GM18505 (cell line): ENCODE results near the gene RFC2.
A peak's percentile ranks its signal among the peaks of the same experiment; 100 is the strongest.

Experiments used
- ATAC-seq: cut with Tn5 transposase; IDR thresholded peaks from one replicate; pipeline ENCODE4 v1.9.1; 2021; ENCODE audit not compliant: unreplicated experiment
- POLR2A ChIP-seq: IDR thresholded peaks from 4 replicates; pipeline ENCODE4 v1.6.1; 2011; ENCODE audit warnings: borderline replicate concordance; ENCODE audit not compliant: insufficient read depth, insufficient read length; ENCODE audit errors: extremely low read depth

Gene RFC2

DNA sequence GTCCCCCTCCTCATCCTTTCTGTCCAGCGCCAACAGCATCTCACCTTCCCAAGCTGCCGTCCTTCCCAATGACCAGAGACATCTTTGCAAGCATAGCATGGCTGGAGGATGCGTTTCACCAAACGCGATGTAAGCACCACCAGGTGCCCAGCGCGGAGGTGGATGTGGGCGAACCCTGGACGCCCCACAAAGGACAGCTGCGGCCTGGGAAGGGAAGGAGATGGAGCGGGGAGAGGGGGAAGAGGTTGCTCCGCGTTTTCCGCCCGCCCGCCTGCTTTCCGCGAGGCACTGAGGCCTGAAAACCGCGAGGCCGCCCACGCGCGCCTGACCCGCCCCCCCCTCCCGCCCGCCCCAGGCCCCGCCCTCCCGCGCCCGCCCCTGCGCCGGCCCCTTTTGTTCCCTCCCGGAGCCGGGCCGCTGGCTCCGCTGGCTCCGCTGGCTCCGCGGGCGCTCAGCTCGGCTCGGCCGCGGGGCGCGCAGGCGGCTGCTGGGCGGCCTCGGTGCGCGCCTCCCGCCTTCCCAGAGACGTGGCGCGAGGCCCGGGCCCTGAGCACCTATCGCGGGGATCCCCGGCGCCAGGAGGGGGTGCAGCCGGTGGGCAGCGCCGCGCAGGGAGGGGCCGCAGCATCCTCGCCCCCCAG is 34.9 kb upstream of the RFC2 start, which contains the start of gene CLIP2:
TSS of gene CLIP2 (plus strand) at position 390 of the 641 bp plus-strand sequence. CDS start 28,140 bp downstream, outside the sequence.
- peak; percentile 41 for ATAC-seq

DNA sequence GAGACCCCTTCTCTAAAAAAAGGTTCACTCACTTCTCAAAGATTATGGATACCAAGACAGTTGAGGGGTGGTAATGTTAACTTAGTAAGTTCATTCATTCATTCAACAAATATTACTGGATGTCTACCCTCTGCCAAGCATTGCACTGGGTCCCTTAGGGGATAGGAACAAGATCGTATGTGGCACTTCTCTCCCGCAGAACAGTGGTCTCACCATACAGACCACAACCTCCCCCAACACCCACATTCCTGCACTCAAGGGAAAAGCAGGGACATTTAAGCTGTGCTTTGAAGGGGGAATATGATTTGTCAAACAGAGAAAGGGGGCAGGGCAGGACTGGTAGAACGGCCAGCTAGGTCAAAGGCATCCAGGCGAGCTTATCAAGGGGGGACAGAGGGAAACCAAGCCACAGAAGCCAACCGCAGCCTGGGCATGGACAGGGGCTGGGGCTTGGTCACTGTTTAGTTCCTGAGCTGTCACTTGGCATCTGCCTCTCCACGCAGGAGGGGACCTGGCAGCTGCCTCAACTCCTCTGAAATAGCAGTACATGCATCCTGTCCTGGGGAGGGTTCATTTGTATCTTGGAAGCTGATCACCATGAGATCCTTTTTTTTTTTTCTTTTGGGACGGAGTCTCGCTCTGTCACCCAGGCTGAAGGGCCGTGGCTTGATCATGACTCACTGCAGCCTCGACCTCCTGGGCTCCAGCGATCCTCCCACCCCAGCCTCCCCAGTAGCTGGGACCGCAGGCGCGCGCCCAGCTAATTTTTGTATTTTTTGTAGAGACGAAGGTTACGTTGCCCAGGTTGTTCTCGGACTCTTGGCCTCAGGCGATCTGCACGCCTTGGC is 34.1 kb upstream of the RFC2 start:
- ATAC-seq = no peak
- peak; percentile 42 for TF ChIP-seq POLR2A

More for the DNA sequence above, 34.9 kb upstream of the RFC2 start, which contains the start of gene CLIP2:
- TF ChIP-seq POLR2A = peak; percentile 76

DNA sequence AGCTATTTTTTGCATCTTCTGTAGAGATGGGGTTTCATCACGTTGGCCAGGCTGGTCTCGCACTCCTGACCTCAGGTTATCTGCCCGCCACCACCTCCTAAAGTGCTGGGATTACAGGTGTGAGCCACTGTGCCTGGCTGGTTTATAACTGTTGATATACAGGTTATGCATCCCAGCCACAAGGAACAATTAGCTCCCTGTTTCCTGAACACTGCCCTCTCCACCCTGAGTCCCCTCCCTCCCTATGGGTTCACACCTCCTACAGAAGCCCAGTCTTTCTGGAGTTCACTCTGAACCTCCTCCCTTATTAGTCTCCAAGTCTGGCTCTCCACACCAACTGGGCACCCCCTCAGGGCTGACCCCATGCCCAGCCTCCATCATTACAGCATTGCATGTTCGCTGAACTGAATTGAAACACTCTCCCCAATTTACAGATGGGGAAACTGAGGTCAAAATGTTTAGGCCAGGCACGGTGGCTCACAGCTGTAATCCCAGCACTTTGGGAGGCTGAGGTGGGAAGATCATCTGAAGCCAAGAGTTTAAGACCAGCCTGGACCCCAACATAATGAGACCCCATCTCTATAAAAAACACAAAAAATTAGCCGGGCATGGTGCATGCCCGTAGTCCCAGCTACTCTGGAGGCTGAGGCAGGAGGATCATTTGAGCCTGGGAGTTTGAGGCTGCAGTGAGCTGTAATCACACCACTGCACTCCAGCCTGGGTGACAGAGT is 33.3 kb upstream of the RFC2 start:
- ATAC-seq = no peak
- TF ChIP-seq POLR2A = no peak

DNA sequence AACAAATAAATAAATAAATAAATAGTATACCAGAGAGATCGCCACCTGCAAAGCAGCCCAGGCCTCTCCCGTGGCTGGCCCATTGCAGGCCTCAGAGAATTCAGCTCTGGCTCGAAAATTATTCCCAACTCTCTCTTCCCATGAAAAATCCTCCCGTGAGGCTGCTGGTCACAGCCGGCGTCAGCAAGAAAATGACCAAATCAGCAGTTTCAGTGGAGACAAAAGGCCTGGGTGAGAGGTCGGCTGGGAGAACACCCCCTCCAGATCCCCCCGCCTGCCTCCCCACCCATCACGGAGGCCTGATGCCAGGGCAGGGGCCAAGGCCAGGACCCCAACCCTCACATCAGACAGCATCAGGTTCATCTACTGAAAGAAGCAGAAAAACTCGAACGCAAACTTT is 31.9 kb upstream of the RFC2 start:
- TF ChIP-seq POLR2A = no peak
- ATAC-seq = no peak

DNA sequence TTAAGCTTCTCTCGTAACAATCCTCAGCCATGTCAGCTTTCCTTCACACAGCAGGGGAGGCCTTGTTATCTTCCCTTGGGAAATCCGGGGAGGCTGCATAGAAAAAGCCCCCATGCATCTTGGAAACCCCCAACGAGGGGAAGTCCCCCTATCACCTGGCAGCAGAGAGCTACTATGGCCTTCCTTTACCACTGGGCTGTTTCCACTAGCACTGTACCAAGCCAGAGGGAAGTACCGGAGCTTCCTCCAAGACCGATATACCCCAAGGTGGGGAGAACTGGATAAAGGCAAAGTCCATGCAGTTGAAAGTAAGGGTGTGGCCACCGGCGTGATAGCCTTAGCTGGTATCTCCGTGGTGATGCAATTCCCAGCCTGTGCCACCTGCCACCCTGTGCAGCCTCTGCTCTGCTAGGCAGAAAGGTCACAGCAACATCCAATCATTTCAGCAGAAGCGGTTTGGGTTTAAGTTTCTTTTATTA is 30.6 kb upstream of the RFC2 start:
- ATAC-seq = no peak
- TF ChIP-seq POLR2A = no peak

DNA sequence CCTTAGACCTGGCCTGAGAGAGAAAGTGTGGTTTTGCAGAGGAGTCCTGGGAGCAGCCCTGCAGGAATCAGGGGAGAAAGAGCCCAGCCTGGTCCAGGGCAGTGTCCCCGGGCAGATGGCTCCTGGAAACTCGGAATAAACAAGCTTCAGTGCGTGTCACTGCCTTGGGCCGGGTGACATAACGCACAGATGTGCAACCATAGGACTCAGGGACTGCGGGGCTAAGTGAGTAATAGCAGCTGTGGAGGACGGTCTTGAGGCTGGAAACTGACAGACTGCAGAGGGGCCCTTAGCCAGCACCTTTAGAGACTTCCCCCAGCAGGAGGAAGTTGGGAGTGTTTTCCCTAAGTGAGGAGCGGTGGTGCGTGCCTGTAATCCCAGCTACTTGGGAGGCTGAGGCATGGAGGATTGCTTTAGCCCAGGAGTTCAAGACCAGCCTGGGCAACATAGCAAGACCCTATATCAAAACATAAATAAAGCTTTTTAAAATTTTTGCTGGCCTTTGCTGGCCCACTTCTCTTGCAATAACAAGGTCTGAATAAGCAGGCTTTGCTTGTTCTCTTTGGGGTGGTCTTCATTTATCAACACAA is 29.8 kb upstream of the RFC2 start:
- ATAC-seq = no peak
- no peak for TF ChIP-seq POLR2A

DNA sequence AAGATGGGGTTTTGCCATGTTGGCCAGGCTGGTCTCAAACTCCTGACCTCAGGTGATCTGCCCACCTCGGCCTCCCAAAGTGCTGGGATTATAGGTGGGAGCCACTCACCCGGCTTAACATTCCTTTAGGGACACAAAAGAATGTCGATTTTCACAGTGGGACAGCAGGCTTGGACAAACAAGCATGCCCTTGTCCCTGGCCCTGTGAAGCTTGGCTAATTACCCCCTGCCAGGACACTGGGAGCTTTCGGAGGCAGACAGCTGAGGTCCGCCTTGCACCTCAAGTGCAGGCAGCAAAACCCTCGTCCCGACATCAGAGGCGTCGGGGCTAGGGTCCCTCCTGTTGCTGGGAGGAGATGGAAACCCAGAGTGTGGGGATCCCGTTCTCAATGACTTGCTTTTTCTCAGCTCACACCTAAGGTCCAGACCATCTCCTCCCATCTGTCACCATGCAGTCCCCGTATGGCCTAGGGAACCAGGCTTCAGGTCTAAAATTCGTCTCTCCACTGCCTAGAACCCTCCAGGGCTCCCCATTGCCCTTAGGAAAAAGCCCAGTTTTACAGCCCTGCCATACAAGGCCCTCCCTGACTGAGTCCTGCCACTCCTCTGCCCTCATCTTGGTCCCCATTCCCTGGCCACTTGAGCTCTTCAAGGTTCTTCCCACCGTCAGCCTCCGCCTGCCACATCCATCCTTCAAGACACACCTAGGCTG is 28.7 kb upstream of the RFC2 start:
- TF ChIP-seq POLR2A = no peak
- no peak for ATAC-seq

DNA sequence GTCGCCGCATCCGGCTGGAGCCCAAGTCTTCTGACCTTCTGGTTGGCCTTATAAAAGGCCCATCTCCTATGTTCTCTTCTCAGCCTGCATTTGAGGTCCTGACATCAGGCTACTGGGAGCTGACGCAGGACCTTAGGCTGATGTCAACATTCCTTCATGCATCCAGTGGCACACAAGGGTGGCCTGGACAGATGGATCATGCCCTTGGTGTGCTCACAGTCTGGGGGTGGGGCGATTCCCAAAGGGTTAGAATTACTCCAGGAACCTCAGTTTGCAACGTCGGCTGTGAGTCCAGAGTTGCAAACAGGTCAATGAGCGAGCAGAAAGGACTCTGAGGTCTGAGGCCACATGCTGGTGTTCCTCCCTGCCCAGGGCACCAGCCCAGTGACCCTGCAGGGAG is 26.8 kb upstream of the RFC2 start:
- TF ChIP-seq POLR2A = no peak
- no peak for ATAC-seq

DNA sequence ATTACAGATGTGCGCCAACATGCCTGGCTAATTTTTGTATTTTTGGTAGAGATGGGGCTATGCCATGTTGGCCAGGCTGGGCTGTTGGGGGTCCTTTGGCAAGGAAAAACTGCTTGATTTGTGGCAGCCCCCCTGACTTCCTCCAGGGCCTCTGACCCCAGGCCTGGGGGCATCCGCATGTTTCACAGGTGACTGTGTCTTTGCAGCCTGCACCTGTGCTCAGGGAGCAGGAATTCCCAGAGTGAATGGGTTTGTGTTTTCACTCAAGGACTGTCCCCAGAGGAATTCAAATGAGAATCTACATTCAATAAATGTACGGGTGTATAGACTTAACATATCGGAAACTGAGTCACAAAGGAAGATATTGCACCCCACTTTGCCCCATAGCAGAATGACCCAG is 23.4 kb upstream of the RFC2 start:
- no peak for ATAC-seq

DNA sequence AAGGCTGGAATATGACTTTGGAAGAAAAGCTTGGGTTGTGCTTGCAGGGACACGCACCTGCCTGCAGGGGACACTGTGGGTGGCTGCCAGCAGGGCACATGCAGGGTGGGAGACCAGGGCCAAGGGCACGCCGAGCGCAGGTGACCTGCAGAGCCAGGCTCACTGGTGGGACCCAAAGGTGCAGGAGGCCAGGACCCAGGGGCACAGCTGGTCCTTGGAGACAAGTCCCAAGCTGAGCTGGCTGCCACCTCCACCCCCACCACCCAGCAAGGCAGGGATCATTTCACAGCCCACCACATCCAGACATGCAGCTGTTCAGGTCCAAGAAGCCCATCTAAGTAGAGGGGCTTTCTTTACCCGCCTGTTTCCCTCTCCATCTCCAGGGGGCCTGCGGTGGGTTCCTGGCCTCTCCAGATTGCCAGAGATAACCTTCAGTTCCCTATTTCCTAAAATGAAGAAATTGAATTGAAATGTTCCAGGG is 21.2 kb upstream of the RFC2 start:
- no peak for TF ChIP-seq POLR2A
- ATAC-seq = no peak

More for the DNA sequence above, 23.4 kb upstream of the RFC2 start:
- TF ChIP-seq POLR2A = no peak

DNA sequence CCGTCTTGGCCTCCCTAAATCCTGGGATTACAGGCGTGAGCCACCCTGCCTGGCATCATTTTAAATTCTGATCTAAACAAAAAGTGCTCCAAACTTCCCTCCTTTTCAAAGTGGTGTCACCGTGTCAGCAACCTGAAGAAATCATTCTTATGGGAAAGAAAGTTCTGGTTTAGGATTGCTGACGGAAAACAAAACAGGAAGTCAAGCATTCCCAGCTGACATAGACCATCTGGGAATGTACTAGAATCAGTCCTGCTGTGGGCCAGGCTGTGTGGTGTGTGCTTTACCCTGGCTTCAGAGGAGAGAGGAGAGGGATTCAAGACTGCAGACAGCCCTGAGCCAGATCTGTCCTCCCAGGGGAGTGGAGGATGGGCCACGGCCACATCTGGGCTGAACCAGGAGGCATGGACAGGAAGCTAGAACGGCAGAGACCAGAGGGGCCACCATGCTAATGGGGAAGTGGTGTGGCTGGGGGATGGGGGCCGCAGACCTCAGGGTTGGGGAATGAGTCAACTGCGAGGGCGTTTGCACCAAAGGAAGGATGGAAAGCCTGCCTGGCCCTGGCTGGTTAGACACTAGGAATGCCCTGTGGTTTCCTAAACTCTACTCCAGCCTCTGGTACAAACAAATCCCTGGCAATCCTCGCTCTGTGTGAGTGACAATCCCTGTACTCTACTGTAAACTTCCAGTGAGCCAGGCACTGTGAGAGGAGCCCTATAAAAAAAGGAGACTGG is 18.3 kb upstream of the RFC2 start:
- TF ChIP-seq POLR2A = peak; percentile 69
- peak; percentile 59 for ATAC-seq

DNA sequence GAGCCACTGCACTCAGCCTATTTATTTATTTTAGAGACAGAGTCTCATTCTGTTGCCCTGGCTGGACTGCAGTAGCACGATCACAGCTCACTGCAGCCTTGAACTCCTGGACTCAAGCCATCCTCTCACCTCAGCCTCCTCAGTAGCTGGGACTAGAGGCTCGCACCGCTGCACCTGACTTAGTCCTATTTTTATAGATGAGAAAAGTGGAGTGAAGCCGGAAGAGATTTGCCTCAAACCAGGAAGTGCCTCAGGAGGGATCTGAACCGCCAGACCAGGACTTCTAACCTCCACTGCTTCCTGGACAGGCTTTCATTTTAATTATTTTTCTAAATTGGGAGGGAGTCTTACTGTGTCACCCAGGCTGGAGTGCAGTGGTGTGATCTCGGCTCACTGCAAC is 17.5 kb upstream of the RFC2 start:
- TF ChIP-seq POLR2A = no peak
- ATAC-seq = no peak
